CD4-positive, CD25-positive, alpha-beta regulatory T cell (primary cell): ENCODE results near the gene PPP2R3B. TPM values are rescaled to one million over a fixed set of nuclear protein-coding genes. Genes with fewer than 3 reads are reported as not detected.
A peak's percentile ranks its signal among the peaks of the same experiment; 100 is the strongest.

Experiments
- ATAC-seq, 2 donors: fragments of 150-1000 bp; cut with Tn5 transposase; one replicate each; pipeline ENCODE4 v1.10.0; 2021; ENCODE audit warnings: low read depth in 2 of 2, moderate number of reproducible peaks in 2 of 2, moderate library complexity in 1 of 2
- DNase-seq, 3 donors: peaks; one replicate each; pipeline versions ENCODE4 v3.0.0 to v3.0.0-alpha.2; 2012 to 2022; ENCODE audit warnings: mixed read lengths in 1 of 3
- H3K27ac ChIP-seq: one replicate; pipeline ENCODE4 v1.7.0; 2013; ENCODE audit warnings: mild to moderate bottlenecking, low read length; ENCODE audit not compliant: insufficient read depth, poor library complexity, severe bottlenecking
- H3K27me3 ChIP-seq: one replicate; pipeline ENCODE4 v1.7.0; 2013; ENCODE audit warnings: low read length; ENCODE audit not compliant: control insufficient read depth, insufficient read depth
- H3K36me3 ChIP-seq: one replicate; pipeline ENCODE4 v1.7.0; 2013; ENCODE audit warnings: mild to moderate bottlenecking, low read length, moderate library complexity; ENCODE audit not compliant: control insufficient read depth, insufficient read depth
- H3K4me1 ChIP-seq: 2 replicates; pipeline ENCODE4 v1.7.0; 2013; ENCODE audit warnings: mild to moderate bottlenecking, low read length; ENCODE audit not compliant: insufficient read depth, control insufficient read depth, poor library complexity, severe bottlenecking
- H3K4me3 ChIP-seq: one replicate; pipeline ENCODE4 v1.7.0; 2013; ENCODE audit warnings: low read depth, mild to moderate bottlenecking, low read length, moderate library complexity
- H3K9me3 ChIP-seq, 2 experiments: 1 replicate in 1 of 2; 2 replicates in 1 of 2; pipeline ENCODE4 v1.7.0; 2013; ENCODE audit warnings: low read length in 2 of 2, mild to moderate bottlenecking in 1 of 2, moderate library complexity in 1 of 2; ENCODE audit not compliant: control insufficient read depth in 2 of 2
- H3K27ac Mint-ChIP-seq, 3 donors: one replicate each; pipeline ENCODE4 v1.8.0; 2020 to 2022; ENCODE audit warnings: mild to moderate bottlenecking in 3 of 3, mixed read lengths in 3 of 3, moderate library complexity in 2 of 3
- H3K27me3 Mint-ChIP-seq: one replicate; pipeline ENCODE4 v1.8.0; 2022; ENCODE audit warnings: mild to moderate bottlenecking, mixed read lengths
- H3K36me3 Mint-ChIP-seq: one replicate; pipeline ENCODE4 v1.8.0; 2020; ENCODE audit warnings: mixed read lengths
- H3K4me1 Mint-ChIP-seq, 4 donors: one replicate each; pipeline ENCODE4 v1.8.0; 2020 to 2022; ENCODE audit warnings: mixed read lengths in 4 of 4, mild to moderate bottlenecking in 1 of 4
- H3K4me3 Mint-ChIP-seq, 4 donors: one replicate each; pipeline ENCODE4 v1.8.0; 2020 to 2022; ENCODE audit warnings: mild to moderate bottlenecking in 4 of 4, mixed read lengths in 4 of 4, moderate library complexity in 3 of 4
- H3K9me3 Mint-ChIP-seq, 7 donors: one replicate each; pipeline ENCODE4 v1.8.0; 2020 to 2022; ENCODE audit warnings: mixed read lengths in 7 of 7, mild to moderate bottlenecking in 3 of 7, moderate library complexity in 2 of 7
- polyA plus RNA-seq, 4 donors: library from polyadenylated mRNA; unstranded; fragments of 300-500 nt; fragmentation: Illumina TruSeq; gene quantifications; one replicate each; pipeline ENCODE4 v1.2.3, GENCODE V29; 2021
- total RNA-seq: library from RNA; stranded (reverse); gene quantifications from one replicate; pipeline ENCODE4 v1.2.3, GENCODE V29; 2022

The PPP2R3B gene
- total and polyA plus RNA-seq, 5 donors from 2014 or later, result 4.8 to 23.5 (median 8.6) TPM

- Mint-ChIP-seq H3K27me3 (peaks cover 7% of the 10 kb centered on the region), H3K36me3 (peaks cover 3% of the 10 kb centered on the region), H3K9me3 (peaks cover 0 to 5% (median 0%) of the 10 kb centered on the region in 7 donors), H3K27ac (no peak overlapping the region), H3K4me1 (peaks cover 0 to 5% (median 2%) of the 10 kb centered on the region in 4 donors), H3K4me3 (no peak overlapping the region)
- H3K9me3 ChIP-seq, result no peaks in the 10 kb centered on the region
- ATAC-seq (no peak), DNase-seq (no peak)
- H3K4me3 ChIP-seq, result no peak overlapping the region
- no peaks in the 10 kb centered on the region for H3K27me3 ChIP-seq
- peaks cover 3% of the 10 kb centered on the region for H3K4me1 ChIP-seq
- no peaks in the 10 kb centered on the region for H3K36me3 ChIP-seq
- H3K27ac ChIP-seq, result no peak overlapping the region
Observed at GRCh38 chrX:429266-429825, 42.6 kb upstream of the PPP2R3B start.

DNA sequence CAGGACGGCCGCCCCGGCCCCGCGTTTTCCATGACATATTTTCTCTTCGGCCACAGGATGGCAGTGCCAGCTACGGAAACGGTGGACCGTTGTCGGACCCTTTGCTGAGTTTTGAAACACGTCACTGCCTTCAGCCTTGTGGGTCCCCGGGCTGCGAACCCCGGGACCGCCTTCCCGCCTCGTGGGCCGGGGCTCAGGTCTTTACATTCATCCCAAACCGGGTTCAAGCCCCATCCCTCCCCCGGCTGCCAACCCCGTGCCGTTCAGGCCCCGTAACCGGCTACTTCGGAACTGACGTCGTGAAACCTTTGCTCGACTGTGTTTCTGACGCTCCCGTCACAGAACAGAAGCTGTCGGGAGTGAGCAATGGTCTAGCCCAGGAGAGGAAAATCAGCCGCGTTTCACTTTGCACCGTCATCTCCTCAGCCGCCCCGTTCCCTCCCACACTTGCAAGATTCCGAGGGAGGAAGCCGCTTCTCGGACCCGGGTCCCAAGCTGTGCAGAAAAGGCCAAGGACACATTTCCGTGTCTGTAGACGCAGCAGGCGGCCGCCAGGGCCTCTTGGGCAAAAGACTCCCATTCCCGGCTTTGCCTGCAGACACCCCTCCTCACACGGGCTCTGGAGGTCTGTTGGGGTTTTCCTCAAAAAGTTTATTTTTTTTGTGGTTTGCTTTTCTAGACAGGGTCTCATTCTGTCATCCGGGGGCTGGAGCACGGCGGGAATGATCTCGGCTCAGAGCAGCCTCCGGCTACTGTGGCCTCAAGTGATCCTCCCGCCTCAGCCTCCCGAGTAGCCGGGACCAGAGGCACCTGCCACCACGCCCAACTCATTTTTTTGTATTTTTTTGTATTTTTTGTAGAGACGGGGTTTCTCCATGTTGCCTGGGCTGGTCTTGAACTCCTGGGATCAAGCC is 41.4 kb upstream of the PPP2R3B start:
- no peaks in the 10 kb centered on the region for H3K9me3 ChIP-seq
- H3K27ac ChIP-seq, result no peak overlapping the region
- Mint-ChIP-seq H3K4me3 (peak overlapping the region in 1 of 4 donors; percentile 21), H3K27me3 (peaks cover 7% of the 10 kb centered on the region), H3K27ac (no peak overlapping the region), H3K36me3 (peaks cover 3% of the 10 kb centered on the region), H3K4me1 (peaks cover 0 to 5% (median 2%) of the 10 kb centered on the region in 4 donors), H3K9me3 (peaks cover 0 to 2% (median 0%) of the 10 kb centered on the region in 7 donors)
- peaks cover 3% of the 10 kb centered on the region for H3K4me1 ChIP-seq
- DNase-seq, result no peak
- no peak overlapping the region for H3K4me3 ChIP-seq
- no peak for ATAC-seq
- H3K36me3 ChIP-seq, result no peaks in the 10 kb centered on the region
- H3K27me3 ChIP-seq, result no peaks in the 10 kb centered on the region

DNA sequence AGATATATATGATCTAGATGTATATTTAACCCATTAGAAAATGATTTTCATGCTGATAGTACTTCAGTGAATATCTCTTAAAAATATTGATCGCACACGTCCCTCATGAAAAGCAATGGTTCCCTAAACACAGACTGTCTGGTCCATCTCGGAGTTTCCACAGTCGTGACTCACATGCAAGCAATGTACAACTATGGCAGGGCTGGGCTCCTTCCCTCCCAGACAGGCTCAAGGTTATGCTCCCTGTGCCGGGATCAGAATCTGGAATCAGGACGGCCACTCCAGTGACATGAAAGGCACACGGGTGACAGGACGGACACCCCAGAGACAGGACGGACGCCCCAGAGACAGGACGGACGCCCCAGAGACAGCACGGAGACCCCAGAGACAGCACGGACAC is 40.2 kb upstream of the PPP2R3B start:
- DNase-seq (no peak), ATAC-seq (no peak)
- Histone ChIP-seq H3K4me1 (peaks cover 3% of the 10 kb centered on the region), H3K27ac (no peak overlapping the region), H3K4me3 (no peak overlapping the region), H3K27me3 (no peaks in the 10 kb centered on the region), H3K36me3 (no peaks in the 10 kb centered on the region), H3K9me3 (no peaks in the 10 kb centered on the region)
- peaks cover 0 to 2% (median 0%) of the 10 kb centered on the region in 7 donors for H3K9me3 Mint-ChIP-seq
- peaks cover 3% of the 10 kb centered on the region for H3K36me3 Mint-ChIP-seq
- H3K4me3 Mint-ChIP-seq, result no peak overlapping the region
- H3K27ac Mint-ChIP-seq, result peak overlapping the region in 1 of 3 donors; percentile 71
- peaks cover 7% of the 10 kb centered on the region for H3K27me3 Mint-ChIP-seq
- peaks cover 0 to 5% (median 2%) of the 10 kb centered on the region in 4 donors for H3K4me1 Mint-ChIP-seq

DNA sequence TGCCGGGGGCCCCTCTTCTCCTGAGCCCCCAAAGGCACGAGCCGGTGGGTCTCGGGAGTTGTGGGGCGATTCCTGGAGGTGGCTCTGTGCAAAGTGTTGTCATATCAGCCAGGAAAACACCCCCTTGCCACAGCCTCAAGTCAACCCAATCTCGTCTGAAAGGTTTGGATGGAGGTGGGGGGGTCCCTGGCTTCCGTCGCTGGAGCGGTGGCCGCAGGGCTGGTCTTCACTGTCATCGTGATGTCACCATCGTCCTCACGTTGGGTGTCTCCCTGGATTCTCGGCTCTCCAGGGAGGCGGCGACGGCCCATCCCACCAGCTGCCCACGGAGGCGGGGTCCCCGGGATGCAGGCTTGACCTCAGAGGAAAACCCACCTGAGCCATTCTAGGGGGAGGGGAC is 38.3 kb upstream of the PPP2R3B start:
- no peak for ATAC-seq
- Histone ChIP-seq H3K36me3 (no peaks in the 10 kb centered on the region), H3K27me3 (no peaks in the 10 kb centered on the region), H3K27ac (no peak overlapping the region), H3K4me3 (no peak overlapping the region), H3K9me3 (no peaks in the 10 kb centered on the region), H3K4me1 (peaks cover 3% of the 10 kb centered on the region)
- DNase-seq, result no peak
- Mint-ChIP-seq H3K9me3 (peaks cover 0 to 2% (median 0%) of the 10 kb centered on the region in 7 donors), H3K4me1 (peaks cover 0 to 5% (median 2%) of the 10 kb centered on the region in 4 donors), H3K27ac (no peak overlapping the region), H3K27me3 (peaks cover under 1% of the 10 kb centered on the region), H3K4me3 (no peak overlapping the region), H3K36me3 (no peaks in the 10 kb centered on the region)

- Histone ChIP-seq H3K36me3 (no peaks in the 10 kb centered on the region), H3K27ac (no peak overlapping the region), H3K9me3 (no peaks in the 10 kb centered on the region), H3K4me3 (no peak overlapping the region), H3K27me3 (no peaks in the 10 kb centered on the region), H3K4me1 (no peaks in the 10 kb centered on the region)
- Mint-ChIP-seq H3K36me3 (no peaks in the 10 kb centered on the region), H3K9me3 (peaks cover 0 to 2% (median 0%) of the 10 kb centered on the region in 7 donors), H3K27ac (no peak overlapping the region), H3K4me3 (no peak overlapping the region), H3K4me1 (no peaks in the 10 kb centered on the region), H3K27me3 (no peaks in the 10 kb centered on the region)
- no peak for DNase-seq
- no peak for ATAC-seq
Observed at GRCh38 chrX:421646-422391, 35.1 kb upstream of the PPP2R3B start.

DNA sequence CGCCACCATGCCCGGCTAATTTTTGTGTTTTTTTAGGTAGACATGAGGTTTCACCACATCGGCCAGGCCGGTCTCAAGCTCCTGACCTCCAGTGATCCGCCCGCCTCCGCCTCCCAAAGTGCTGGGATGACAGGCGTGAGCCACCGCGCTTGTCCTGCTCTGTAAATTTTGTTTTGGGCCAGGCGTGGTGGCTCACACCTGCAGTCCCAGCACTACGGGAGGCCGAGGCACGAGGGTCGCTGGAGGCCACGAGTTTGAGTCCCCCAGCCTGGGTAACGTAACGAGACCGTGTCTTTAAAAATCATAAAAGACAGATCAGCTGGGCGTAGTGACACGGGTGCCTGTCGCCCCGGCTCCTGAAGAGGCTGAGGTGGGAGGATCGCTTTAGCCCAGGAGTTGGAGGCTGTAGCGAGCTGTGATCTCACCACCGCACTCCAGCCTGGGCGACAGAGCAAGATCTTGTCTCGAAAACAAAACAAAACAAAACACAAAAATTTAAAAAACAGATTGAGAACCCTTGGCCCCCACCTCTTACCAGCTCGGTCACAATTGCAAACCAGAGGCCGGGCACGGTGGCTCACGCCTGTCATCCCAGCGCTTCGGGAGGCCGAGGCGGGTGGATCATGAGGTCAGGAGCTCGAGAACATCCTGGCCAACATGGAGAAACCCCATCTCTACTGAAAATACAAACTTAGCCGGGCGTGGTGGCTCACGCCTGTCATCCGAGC is 34.0 kb upstream of the PPP2R3B start:
- Histone ChIP-seq H3K9me3 (no peaks in the 10 kb centered on the region), H3K36me3 (no peaks in the 10 kb centered on the region), H3K4me3 (no peak overlapping the region), H3K4me1 (no peaks in the 10 kb centered on the region), H3K27ac (no peak overlapping the region), H3K27me3 (no peaks in the 10 kb centered on the region)
- Mint-ChIP-seq H3K27me3 (no peaks in the 10 kb centered on the region), H3K27ac (no peak overlapping the region), H3K36me3 (no peaks in the 10 kb centered on the region), H3K9me3 (peaks cover 0 to 2% (median 0%) of the 10 kb centered on the region in 7 donors), H3K4me1 (no peaks in the 10 kb centered on the region), H3K4me3 (no peak overlapping the region)
- no peak for DNase-seq
- no peak for ATAC-seq
